H9 (cell line): ENCODE data around the gene CDK6. TPM values are rescaled to one million over a fixed set of nuclear protein-coding genes. Genes with fewer than 3 reads are reported as not detected.

ENCODE experiments used
- DNase-seq: peaks from one replicate; pipeline ENCODE4 v3.0.0-alpha.2; 2017
- H2AFZ ChIP-seq: one replicate; pipeline ENCODE4 v1.6.1; 2013; ENCODE audit warnings: mild to moderate bottlenecking, low read length, control low read depth, moderate library complexity
- H2AK5ac ChIP-seq: 2 replicates; pipeline ENCODE4 v1.6.1; 2013; ENCODE audit warnings: low read length, control low read depth, mixed read lengths; ENCODE audit not compliant: insufficient read length
- H2BK120ac ChIP-seq: one replicate; pipeline ENCODE4 v1.6.1; 2013; ENCODE audit warnings: low read depth, mild to moderate bottlenecking, low read length, control low read depth, inconsistent platforms; ENCODE audit not compliant: poor library complexity, severe bottlenecking
- H2BK12ac ChIP-seq: 2 replicates; pipeline ENCODE4 v1.6.1; 2013; ENCODE audit warnings: low read length, control low read depth, mixed read lengths, low read depth; ENCODE audit not compliant: insufficient read length
- H2BK15ac ChIP-seq: 2 replicates; pipeline ENCODE4 v1.6.1; 2013; ENCODE audit warnings: low read depth, low read length, control low read depth
- H2BK20ac ChIP-seq: one replicate; pipeline ENCODE4 v1.6.1; 2013; ENCODE audit warnings: low read depth, mild to moderate bottlenecking, low read length, control low read depth, inconsistent platforms; ENCODE audit not compliant: poor library complexity, severe bottlenecking
- H2BK5ac ChIP-seq: 2 replicates; pipeline ENCODE4 v1.6.1; 2013; ENCODE audit warnings: low read length, control low read depth, mixed read lengths; ENCODE audit not compliant: insufficient read length
- H3K14ac ChIP-seq: 2 replicates; pipeline ENCODE4 v1.6.1; 2013; ENCODE audit warnings: low read length, control low read depth; ENCODE audit not compliant: insufficient read depth
- H3K18ac ChIP-seq: 2 replicates; pipeline ENCODE4 v1.6.1; 2013; ENCODE audit warnings: low read depth, mild to moderate bottlenecking, mixed read lengths, low read length, control low read depth; ENCODE audit not compliant: insufficient read length
- H3K23ac ChIP-seq: 2 replicates; pipeline ENCODE4 v1.6.1; 2013; ENCODE audit warnings: low read length, control low read depth, mixed read lengths, low read depth; ENCODE audit not compliant: insufficient read length
- H3K23me2 ChIP-seq: 2 replicates; pipeline ENCODE4 v1.6.1; 2013; ENCODE audit warnings: low read depth, mild to moderate bottlenecking, mixed read lengths, low read length, control low read depth; ENCODE audit not compliant: insufficient read length, poor library complexity, severe bottlenecking
- H3K27ac ChIP-seq: 2 replicates; pipeline ENCODE4 v1.5.1; 2013; ENCODE audit warnings: low read length, control low read depth, mixed read lengths, low read depth; ENCODE audit not compliant: insufficient read length
- H3K27me3 ChIP-seq: 2 replicates; pipeline ENCODE4 v1.6.1; 2013; ENCODE audit warnings: low read length, control low read depth, inconsistent platforms; ENCODE audit not compliant: insufficient read depth
- H3K4ac ChIP-seq: 2 replicates; pipeline ENCODE4 v1.6.1; 2013; ENCODE audit warnings: low read depth, mild to moderate bottlenecking, control low read depth, inconsistent platforms, low read length, moderate library complexity
- H3K4me1 ChIP-seq: 2 replicates; pipeline ENCODE4 v1.6.1; 2013; ENCODE audit warnings: low read length, control low read depth, inconsistent platforms; ENCODE audit not compliant: insufficient read depth
- H3K4me2 ChIP-seq: 2 replicates; pipeline ENCODE4 v1.6.1; 2013; ENCODE audit warnings: low read length, control low read depth, mixed read lengths; ENCODE audit not compliant: insufficient read length, insufficient read depth
- H3K56ac ChIP-seq: 2 replicates; pipeline ENCODE4 v1.6.1; 2013; ENCODE audit warnings: low read depth, mild to moderate bottlenecking, mixed read lengths, low read length, control low read depth; ENCODE audit not compliant: insufficient read length
- H3K79me1 ChIP-seq: 2 replicates; pipeline ENCODE4 v1.6.1; 2013; ENCODE audit warnings: low read depth, mild to moderate bottlenecking, moderate library complexity, low read length, control low read depth, inconsistent platforms; ENCODE audit not compliant: insufficient read depth, poor library complexity, severe bottlenecking
- H3K79me2 ChIP-seq: 2 replicates; pipeline ENCODE4 v1.6.1; 2013; ENCODE audit warnings: low read length, control low read depth, inconsistent platforms; ENCODE audit not compliant: insufficient read depth
- H3K9ac ChIP-seq: 2 replicates; pipeline ENCODE4 v1.6.1; 2013; ENCODE audit warnings: low read length, control low read depth, mixed read lengths; ENCODE audit not compliant: insufficient read length; ENCODE audit errors: extremely low read depth
- H3K9me3 ChIP-seq: one replicate; pipeline ENCODE4 v1.6.1; 2013; ENCODE audit warnings: low read depth, low read length, inconsistent platforms; ENCODE audit not compliant: control insufficient read depth
- H3T11ph ChIP-seq: one replicate; pipeline ENCODE4 v1.6.1; 2013; ENCODE audit warnings: mild to moderate bottlenecking, low read length, control low read depth, inconsistent platforms
- H4K20me1 ChIP-seq: one replicate; pipeline ENCODE4 v1.6.1; 2013; ENCODE audit not compliant: control insufficient read depth, insufficient read length, insufficient read depth
- H4K5ac ChIP-seq: 2 replicates; pipeline ENCODE4 v1.6.1; 2013; ENCODE audit warnings: low read depth, mild to moderate bottlenecking, mixed read lengths, low read length, control low read depth; ENCODE audit not compliant: insufficient read length
- H4K8ac ChIP-seq: replicated peaks from 2 replicates; pipeline ENCODE4 v1.6.1; 2013; ENCODE audit warnings: low read length, control low read depth, mixed read lengths, low read depth; ENCODE audit not compliant: insufficient read length
- H4K91ac ChIP-seq: 2 replicates; pipeline ENCODE4 v1.6.1; 2013; ENCODE audit warnings: low read depth, mild to moderate bottlenecking, moderate library complexity, mixed read lengths, low read length, control low read depth; ENCODE audit not compliant: insufficient read length
- H3K27ac Mint-ChIP-seq, 3 experiments: 2 replicates in 2 of 3; 3 replicates in 1 of 3; pipeline ENCODE4 v1.8.0; 2020 to 2021; ENCODE audit warnings: mixed read lengths in 3 of 3, mild to moderate bottlenecking in 1 of 3, moderate library complexity in 1 of 3
- H3K27me3 Mint-ChIP-seq: 2 replicates; pipeline ENCODE4 v1.8.0; 2021; ENCODE audit warnings: low read depth, mild to moderate bottlenecking, moderate library complexity, mixed read lengths
- H3K36me3 Mint-ChIP-seq, 3 experiments: 2 replicates in 2 of 3; 3 replicates in 1 of 3; pipeline ENCODE4 v1.8.0; 2020 to 2021; ENCODE audit warnings: low read depth in 3 of 3, mixed read lengths in 3 of 3; ENCODE audit not compliant: insufficient read depth in 1 of 3
- H3K4me1 Mint-ChIP-seq, 2 experiments: 2 replicates each; pipeline ENCODE4 v1.8.0; 2020; ENCODE audit warnings: mixed read lengths in 2 of 2
- H3K4me3 Mint-ChIP-seq, 2 experiments: 2 replicates in 1 of 2; 3 replicates in 1 of 2; pipeline ENCODE4 v1.8.0; 2020 to 2021; ENCODE audit warnings: mild to moderate bottlenecking in 2 of 2, mixed read lengths in 2 of 2, moderate library complexity in 1 of 2
- H3K9me3 Mint-ChIP-seq, 2 experiments: 2 replicates in 1 of 2; 3 replicates in 1 of 2; pipeline ENCODE4 v1.8.0; 2020; ENCODE audit warnings: mild to moderate bottlenecking in 2 of 2, mixed read lengths in 2 of 2, moderate library complexity in 1 of 2
- CTCF ChIP-seq: fragments of 200-600 bp; sonication (generic); conservative IDR thresholded peaks from 3 replicates; pipeline ENCODE4 v1.8.0; 2021; ENCODE audit warnings: antibody characterized with exemption, mild to moderate bottlenecking
- WGBS: extraction: QIAGEN DNeasy Blood & Tissue Kit; methylation state at CpG from one replicate; pipeline ENCODE4 v1.1.7; 2013; ENCODE audit warnings: missing lambda C conversion rate, low lambda C conversion rate, mixed read lengths; ENCODE audit not compliant: insufficient read length; ENCODE audit errors: extremely low coverage; 5-methylcytosine and 5-hydroxymethylcytosine counted together
- total RNA-seq: library from RNA; stranded (reverse); gene quantifications from 2 replicates; pipeline ENCODE4 v1.2.1, GENCODE V29; 2021

Gene CDK6
- total RNA-seq, 1 experiment from 2014 or later = 30.0 TPM

GRCh38 chr7:92839901-92840300 is 3.5 kb upstream of the CDK6 start:
- no peaks in the 10 kb centered on the region for H4K20me1 ChIP-seq
- no peak overlapping the region for H3K23ac ChIP-seq
- no peaks in the 10 kb centered on the region for H3K79me1 ChIP-seq
- TF ChIP-seq CTCF = no peak
- no peak overlapping the region for H4K5ac ChIP-seq
- no peak overlapping the region for H2AFZ ChIP-seq
- H2AK5ac ChIP-seq = no peak overlapping the region
- no peaks in the 10 kb centered on the region for H3K79me2 ChIP-seq
- H3K9me3 Mint-ChIP-seq = no peaks in the 10 kb centered on the region; a peak in 1 of 5 replicates
- H2BK15ac ChIP-seq = no peak overlapping the region
- H2BK12ac ChIP-seq = no peak overlapping the region
- peaks cover 70% of the 10 kb centered on the region for H3K27me3 Mint-ChIP-seq
- no peak overlapping the region for H3K4me3 Mint-ChIP-seq
- H3K56ac ChIP-seq = no peak overlapping the region
- H2BK20ac ChIP-seq = no peak overlapping the region
- no peak overlapping the region for H3K27ac Mint-ChIP-seq
- H4K91ac ChIP-seq = no peak overlapping the region
- H3K4me1 Mint-ChIP-seq = peaks cover 15 to 21% of the 10 kb centered on the region in 2 experiments
- no CpG with 5 or more reads among the region's 1 CpG for WGBS
- H2BK120ac ChIP-seq = no peak overlapping the region
- no peaks in the 10 kb centered on the region for H3K9me3 ChIP-seq
- no peak for DNase-seq
- H3K4ac ChIP-seq = no peak overlapping the region
- peaks cover 14% of the 10 kb centered on the region for H3K23me2 ChIP-seq
- no peak overlapping the region for H2BK5ac ChIP-seq
- H3K18ac ChIP-seq = no peak overlapping the region
- no peak overlapping the region for H3K9ac ChIP-seq
- H3T11ph ChIP-seq = no peak overlapping the region
- H3K14ac ChIP-seq = no peak overlapping the region
- peaks cover 4% of the 10 kb centered on the region; the same call in 1 of the 2 replicates for H3K27me3 ChIP-seq
- H3K4me1 ChIP-seq = no peaks in the 10 kb centered on the region
- H3K4me2 ChIP-seq = no peak overlapping the region
- no peak overlapping the region for H4K8ac ChIP-seq
- H3K36me3 Mint-ChIP-seq = no peaks in the 10 kb centered on the region
- H3K27ac ChIP-seq = no peak overlapping the region
